ENCODE data around the gene INCA1.
A peak's percentile ranks its signal among the peaks of the same experiment; 100 is the strongest.

Gene INCA1

GRCh38 chr17:4942760-4943508, 54.4 kb downstream of the INCA1 start:
- peak; percentile 19 for DNase-seq (ENCODE audit: low read depth)
- H3K4me3 ChIP-seq (ENCODE audit: control insufficient read depth, low read depth, low read length) = no peak overlapping the region

DNA sequence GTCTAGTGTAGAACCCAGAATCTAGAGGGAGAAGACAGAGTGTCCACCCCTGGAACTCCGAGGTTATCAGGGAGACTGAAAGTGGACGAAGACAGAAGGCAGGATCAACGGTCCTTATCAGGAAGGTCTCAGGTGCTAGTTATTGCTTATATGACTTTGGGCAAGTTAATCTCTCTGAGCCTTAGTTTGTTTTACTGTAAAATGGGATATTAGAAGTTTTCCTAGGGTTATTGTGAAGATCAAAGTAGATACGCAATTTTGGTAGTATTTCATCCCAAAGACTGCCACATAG, 56.1 kb downstream of the INCA1 start:
- H3K4me3 ChIP-seq (ENCODE audit: control insufficient read depth, low read depth, low read length) = peak overlapping the region; percentile 94
- TF ChIP-seq, protein P1, sequence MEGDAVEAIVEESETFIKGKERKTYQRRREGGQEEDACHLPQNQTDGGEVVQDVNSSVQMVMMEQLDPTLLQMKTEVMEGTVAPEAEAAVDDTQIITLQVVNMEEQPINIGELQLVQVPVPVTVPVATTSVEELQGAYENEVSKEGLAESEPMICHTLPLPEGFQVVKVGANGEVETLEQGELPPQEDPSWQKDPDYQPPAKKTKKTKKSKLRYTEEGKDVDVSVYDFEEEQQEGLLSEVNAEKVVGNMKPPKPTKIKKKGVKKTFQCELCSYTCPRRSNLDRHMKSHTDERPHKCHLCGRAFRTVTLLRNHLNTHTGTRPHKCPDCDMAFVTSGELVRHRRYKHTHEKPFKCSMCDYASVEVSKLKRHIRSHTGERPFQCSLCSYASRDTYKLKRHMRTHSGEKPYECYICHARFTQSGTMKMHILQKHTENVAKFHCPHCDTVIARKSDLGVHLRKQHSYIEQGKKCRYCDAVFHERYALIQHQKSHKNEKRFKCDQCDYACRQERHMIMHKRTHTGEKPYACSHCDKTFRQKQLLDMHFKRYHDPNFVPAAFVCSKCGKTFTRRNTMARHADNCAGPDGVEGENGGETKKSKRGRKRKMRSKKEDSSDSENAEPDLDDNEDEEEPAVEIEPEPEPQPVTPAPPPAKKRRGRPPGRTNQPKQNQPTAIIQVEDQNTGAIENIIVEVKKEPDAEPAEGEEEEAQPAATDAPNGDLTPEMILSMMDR (conservative IDR thresholded peaks at IDR 0.05; ENCODE audit: control insufficient read depth, insufficient read depth, low read depth, low read length) = no peak
- no peak for DNase-seq (ENCODE audit: low read depth)

More at GRCh38 chr17:4942760-4943508, 54.4 kb downstream of the INCA1 start:
- TF ChIP-seq, protein P1 (conservative IDR thresholded peaks at IDR 0.05; ENCODE audit: control insufficient read depth, insufficient read depth, low read depth, low read length) = no peak

- TF ChIP-seq, protein P1 (conservative IDR thresholded peaks at IDR 0.05; ENCODE audit: control insufficient read depth, insufficient read depth, low read depth, low read length) = no peak
- H3K4me3 ChIP-seq (ENCODE audit: control insufficient read depth, low read depth, low read length) = peak overlapping the region; percentile 94
- no peak for DNase-seq (ENCODE audit: low read depth)
Observed at GRCh38 chr17:4940555-4941318, 56.6 kb downstream of the INCA1 start.

DNA sequence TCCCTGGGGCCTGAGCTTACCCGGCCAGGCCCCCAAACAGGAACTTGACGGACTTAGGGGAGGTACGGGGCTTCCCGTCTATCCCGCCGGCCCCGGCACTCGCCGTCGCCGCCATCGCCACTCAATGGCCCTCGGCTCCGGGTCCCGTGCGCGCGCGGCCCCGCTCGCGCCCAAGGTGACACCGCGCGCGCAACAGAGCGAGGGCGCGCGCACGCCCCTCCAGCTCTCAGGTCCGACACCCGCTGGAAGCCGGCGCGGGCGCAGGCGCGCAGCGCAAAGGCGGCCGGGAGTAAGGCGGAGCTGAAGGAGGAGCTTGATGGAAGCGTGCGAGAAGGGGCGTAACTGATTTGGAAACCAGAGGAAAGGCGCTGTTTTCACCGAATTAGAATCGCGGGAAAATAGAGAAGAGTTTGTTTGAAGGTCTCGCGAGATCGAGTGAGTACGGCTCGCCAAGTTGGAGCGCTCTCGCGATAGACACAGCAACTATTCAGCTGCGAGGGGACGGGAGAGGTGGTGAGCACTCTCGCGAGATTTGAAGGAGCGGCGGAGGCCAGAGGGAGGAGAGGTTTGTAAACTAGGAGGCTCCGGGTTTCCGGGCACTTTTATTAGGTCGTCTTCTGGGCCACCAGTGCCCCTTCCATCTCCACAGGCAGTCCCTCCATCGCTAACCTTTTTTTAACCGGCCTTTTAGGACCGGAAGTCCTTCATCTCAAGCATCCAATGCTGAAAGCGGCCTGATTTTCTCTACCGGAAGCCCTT, 57.3 kb downstream of the INCA1 start, which contains the start of the genes RNF167 and SLC25A11:
RNF167 (plus strand) TSS at position 473 of the 759 bp plus-strand sequence. CDS start 642 bp downstream, outside the sequence.
SLC25A11 (minus strand) TSS at position 251 of the 759 bp plus-strand sequence; CDS start at position 115, 136 bp downstream.
- peak; percentile 100 for DNase-seq (ENCODE audit: low read depth)
- peak within 1 kb of the TSS; percentile 94 for H3K4me3 ChIP-seq (ENCODE audit: control insufficient read depth, low read depth, low read length)
- TF ChIP-seq, protein P1 (conservative IDR thresholded peaks at IDR 0.05; ENCODE audit: control insufficient read depth, insufficient read depth, low read depth, low read length) = no peak

- no peak for DNase-seq (ENCODE audit: low read depth)
- peak overlapping the region; percentile 94 for H3K4me3 ChIP-seq (ENCODE audit: control insufficient read depth, low read depth, low read length)
- TF ChIP-seq, protein P1 (conservative IDR thresholded peaks at IDR 0.05; ENCODE audit: control insufficient read depth, insufficient read depth, low read depth, low read length) = no peak
Observed at GRCh38 chr17:4939546-4939795, 57.9 kb downstream of the INCA1 start.

DNA sequence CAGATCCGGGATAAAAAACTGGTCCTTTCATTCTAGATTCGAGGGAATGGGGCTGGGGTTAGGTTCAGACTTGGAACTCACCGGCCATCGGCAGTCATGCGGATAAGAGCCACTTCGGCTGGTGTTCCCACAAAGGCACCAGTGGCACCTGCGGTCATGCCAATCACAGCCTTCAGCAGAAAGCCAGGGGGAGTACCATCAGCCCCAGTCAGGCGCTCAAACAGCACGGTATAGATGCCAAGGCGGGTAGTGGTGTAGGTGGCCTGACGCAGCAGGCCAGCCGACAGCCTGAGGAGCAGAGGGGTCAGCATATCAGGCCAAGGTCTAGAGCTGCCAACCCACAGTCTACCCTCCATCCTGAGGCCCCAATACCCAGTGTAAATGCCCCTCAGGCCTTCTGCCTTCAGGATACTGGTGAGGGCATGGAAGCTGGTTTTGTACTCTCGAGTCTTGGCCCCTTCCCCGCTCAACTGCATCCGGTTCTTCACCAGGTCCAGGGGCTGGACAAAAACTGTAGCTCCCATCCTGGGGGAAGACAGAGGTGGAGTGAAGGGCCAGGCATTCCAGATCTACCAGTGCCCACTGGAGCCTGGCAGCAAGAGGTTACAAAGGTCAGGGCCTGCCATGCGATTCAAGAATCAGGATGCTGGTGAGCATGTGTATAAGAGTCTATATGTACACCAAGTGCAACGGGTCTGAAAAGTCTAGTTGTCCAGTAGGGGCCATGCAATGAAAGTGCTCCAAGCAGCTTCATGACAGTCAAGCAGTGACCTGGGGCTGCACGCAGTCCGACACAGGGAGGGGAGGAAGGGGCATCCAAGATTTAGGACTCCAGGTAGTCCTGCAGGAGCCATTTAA, 58.4 kb downstream of the INCA1 start:
- peak overlapping the region; percentile 94 for H3K4me3 ChIP-seq (ENCODE audit: control insufficient read depth, low read depth, low read length)
- TF ChIP-seq, protein P1 (conservative IDR thresholded peaks at IDR 0.05; ENCODE audit: control insufficient read depth, insufficient read depth, low read depth, low read length) = no peak
- DNase-seq (ENCODE audit: low read depth) = no peak

Data from fibroblast of mammary gland (primary cell).